Activated T-cell treated with anti-CD3 and anti-CD28 coated beads for 48 hours (primary cell): ENCODE results near the gene SLC2A10.

Experiments
- DNase-seq: peaks from one replicate; pipeline ENCODE4 v3.0.0-alpha.2; 2020; ENCODE audit warnings: low read depth

SLC2A10 gene

DNA sequence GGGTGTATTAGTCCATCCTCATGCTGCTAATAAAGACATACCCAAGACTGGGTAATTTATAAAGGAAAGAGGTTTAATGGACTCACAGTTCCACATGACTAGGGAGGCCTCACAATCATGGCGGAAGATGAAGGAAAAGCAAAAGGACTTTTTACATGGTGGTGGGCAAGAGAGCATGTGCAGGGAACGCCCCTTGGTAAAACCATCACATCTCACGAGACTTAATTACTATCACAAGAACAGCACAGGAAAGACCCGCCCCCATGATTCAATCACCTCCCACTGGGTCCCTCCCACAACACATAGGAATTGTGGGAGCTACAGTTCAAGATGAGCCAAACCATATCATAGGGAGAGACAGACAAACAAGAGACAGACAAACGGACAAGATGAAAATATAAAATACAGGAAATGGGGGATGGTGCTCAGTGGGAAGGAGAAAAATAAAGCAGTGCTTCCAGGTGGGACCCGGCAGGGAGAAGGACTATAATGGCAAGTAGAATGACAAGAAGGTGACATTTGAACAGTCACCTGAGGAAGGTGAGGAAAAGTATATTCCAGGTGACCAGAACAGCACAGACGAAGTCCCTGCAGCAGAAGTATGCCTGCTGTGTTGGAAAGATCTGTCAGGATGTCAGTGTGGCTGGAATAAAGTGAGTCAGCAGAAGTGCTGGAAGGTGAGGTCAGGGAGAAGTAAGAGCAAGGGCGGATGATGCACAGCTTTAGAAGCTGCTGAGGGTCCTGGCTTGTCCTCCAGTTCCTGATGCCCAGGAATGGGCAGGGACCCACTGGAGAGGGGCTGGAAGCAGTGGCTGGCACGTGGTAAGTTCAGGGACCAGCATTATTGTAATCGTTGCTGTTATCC lies 61.1 kb downstream of the SLC2A10 start:
- DNase-seq = no peak

DNA sequence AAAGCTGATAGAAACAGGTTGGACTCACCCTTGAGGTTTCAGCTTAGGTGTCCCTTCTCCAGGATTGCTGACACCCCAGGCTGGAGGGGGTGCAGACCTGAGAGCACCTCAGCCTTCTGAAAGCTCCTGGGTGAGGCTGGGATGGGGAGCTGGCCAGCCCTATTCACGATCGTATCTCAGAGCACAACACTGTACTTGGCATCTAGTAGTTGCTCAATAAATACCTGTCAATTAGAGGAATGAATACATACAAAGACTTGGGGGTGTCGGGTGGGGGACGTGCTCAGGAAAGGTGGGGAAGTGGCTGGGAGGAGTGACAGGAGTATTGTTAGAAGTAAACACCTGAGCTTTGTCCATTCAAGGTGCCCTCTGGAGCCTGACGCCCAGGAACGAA lies 61.7 kb downstream of the SLC2A10 start:
- DNase-seq = no peak

DNA sequence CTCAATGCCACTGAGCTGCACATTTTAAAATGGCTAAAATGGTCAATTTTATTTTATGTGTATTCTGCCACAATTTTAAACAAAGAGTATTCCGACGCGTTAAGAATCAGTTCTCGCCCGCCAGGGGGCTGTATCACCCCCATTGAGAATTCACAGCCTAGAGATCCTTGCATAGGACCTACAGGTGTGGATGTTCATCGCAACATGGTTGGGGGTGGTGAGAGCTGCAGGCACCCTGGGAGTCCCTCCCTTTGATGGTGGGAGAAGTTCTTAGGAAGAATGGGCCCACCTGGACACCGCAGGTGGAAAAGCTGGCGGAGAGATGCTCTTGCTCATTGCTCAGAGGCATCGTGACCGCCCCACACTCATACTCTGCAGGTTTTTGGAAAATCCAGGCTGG lies 63.5 kb downstream of the SLC2A10 start:
- DNase-seq = no peak

DNA sequence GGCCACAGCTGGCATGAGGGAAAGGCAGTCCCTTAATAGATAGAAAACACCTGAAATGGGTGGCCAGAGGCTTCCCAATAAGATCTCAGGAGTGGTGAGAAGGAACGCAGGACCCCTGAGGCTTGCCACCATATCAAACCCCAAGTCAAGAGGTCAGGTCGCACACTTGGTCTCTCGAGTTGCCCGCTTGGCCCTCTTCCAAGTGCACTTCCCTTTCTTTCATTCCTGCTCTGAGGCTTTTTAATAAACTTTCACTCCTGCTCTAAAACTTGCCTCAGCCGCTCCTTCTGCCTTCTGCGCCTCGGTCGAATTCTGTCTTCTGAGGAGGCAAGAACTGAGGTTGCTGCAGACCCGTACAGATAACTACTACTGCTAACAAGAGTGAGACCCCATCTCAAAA lies 64.2 kb downstream of the SLC2A10 start:
- DNase-seq = no peak

DNA sequence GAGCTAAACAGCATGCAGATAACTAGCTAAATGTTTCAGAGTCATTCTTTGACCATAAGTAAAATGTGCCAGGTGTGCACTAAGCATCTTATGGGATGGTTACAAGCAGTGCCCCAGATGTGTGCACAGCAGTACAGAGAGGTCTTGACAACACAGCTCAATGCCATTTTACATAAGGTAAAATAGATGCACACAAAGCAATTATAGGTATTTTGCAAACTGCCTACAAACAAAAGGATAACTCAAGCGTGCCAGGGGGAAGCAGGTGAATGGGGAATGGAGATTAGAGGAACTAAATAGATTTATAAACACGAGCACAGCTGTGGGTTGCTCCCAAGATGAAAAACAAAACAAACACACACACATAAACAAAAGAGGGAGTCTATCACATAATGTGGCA lies 64.8 kb downstream of the SLC2A10 start:
- DNase-seq = no peak

DNA sequence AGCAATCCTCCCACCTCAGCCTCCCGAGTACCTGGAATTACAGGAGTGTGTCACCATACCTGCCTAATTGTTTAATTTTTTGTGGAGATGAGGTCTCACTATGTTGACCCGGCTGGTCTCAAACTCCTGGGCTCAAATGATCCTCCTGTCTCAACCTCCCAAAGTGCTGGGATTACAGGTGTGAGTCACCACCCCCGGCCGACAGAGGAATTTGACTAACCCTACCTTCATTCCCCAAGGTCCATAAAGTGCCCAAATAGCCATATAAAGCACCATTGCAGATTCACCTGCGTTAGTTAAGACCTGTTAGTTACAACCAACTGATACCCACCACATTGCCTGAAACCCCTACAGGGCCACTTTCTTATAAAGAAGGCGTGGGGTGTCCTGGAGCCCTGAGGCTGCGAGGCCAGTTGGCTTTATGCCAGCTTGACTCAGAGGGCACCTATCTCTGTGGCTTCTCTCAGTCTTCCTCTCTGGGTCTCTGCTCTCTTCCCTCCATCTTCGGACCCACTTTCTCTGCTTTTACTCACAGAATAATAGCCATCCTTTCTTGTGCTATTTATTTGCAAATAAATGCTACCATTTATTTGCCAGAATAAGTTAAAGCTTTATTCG lies 65.6 kb downstream of the SLC2A10 start:
- no peak for DNase-seq

DNA sequence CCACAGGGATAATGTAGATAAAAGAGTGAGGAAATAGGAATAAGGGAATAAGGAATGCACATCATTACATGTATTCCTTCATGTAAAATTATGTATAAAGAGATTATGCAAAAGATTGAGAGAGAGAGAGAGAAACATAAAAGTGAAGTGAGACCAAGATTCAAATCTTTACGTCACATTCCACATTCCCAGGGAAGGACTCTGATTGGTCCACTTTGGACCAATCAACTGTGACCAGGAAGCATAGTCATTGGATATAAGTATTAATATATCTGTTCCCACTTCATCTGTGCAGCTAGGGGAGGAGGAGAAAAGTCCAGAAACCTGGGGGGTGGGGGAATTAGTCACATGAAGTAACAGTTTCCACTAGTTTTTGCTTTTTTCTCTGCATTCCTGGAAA lies 66.4 kb downstream of the SLC2A10 start:
- no peak for DNase-seq

DNA sequence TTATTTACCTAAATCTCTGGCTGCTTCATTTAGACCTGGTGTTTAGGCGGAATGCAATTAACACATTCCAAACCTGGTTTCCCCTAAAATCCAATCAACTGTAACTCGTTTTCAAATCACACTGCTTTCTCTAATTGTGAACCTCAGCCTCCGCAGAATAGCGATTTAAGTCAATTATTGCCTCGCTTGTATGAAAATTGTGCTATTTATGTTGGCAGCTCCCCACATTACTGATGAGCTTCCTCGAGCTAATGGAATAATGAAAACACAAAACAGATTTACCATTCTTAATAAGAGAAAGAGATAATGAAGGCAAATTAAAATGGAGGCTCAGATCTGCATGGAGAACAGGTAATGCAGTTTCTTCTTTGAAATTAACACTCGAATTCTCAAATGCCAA lies 67.9 kb downstream of the SLC2A10 start:
- no peak for DNase-seq

DNA sequence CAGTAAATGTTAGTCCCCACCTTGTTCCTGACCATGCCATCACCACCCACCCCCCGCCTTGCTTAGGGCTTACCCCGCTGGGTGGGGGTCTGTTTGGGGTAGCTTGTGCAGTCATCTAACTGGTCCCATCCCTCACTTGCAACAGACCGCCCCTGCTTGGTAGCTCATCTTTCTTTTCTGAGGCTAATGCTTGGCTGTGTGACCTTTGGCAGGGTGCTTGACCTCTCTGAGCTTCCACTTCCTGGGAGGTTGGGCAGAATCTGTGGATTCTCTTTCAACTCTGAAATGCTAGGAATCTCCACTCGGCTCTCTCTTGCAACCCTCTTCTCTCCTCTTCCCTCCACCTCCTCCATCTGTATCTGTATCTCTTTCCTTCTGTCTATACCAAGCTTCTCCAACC lies 70.4 kb downstream of the SLC2A10 start:
- no peak for DNase-seq

DNA sequence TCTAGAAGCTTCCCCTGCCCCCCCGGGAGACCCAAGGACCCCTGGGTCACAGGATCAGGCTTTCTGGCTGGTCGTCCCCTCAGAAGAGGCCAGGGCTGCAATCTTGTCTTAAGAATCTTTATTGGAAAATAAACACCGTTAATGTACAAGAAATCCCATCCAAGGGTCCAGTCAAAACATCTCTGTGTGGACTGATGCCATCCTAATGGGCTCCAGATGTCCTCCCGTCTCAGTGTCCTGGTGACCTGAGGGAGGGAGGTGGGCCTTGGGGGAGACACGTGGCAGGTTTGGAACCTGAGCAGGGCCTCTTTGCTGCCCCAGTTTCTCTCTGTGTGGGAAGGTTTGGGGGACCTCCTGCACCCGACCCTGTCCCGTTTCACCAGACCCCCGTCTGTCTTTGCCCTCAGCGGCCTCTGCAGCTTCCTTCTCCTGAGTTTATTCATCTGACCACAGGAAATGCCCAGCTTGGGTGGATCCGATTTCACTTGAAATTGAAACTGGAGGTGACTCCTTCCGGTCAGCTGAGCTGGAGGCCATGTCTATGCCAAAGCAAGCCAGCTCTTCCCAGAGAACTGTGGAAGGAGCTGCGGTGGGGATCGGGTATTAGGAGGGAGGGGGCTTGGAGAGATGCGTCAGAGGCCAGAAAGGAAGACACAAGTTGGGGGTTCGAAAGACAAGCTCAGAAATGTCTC lies 75.1 kb downstream of the SLC2A10 start:
- DNase-seq = no peak
